ENCODE data around the gene MOB3A. TPM values are rescaled to one million over a fixed set of nuclear protein-coding genes. Genes with fewer than 3 reads are reported as not detected.

The MOB3A gene
- total and polyA plus RNA-seq, 2 experiments from 2014 or later, result 2.9 to 5.9 TPM

- H3K27ac Mint-ChIP-seq, result no peak overlapping the region
- Histone ChIP-seq H3K9me2 (ENCODE audit: insufficient read depth) (no peaks in the 10 kb centered on the region), H4K20me1 (replicated peaks; ENCODE audit: insufficient read depth) (no peaks in the 10 kb centered on the region), H2AFZ (no peak overlapping the region), H3K27ac (ENCODE audit: low read depth) (no peak overlapping the region), H3F3A (replicated peaks; ENCODE audit: low read depth) (no peaks in the 10 kb centered on the region), H3K27me3 (ENCODE audit: insufficient read depth) (no peaks in the 10 kb centered on the region), H3K4me1 (ENCODE audit: insufficient read depth) (no peaks in the 10 kb centered on the region), H3K79me2 (replicated peaks; ENCODE audit: insufficient read depth) (no peaks in the 10 kb centered on the region), H3K36me3 (ENCODE audit: insufficient read depth) (no peaks in the 10 kb centered on the region; the same call in 1 of the 2 replicates), H3K4me2 (no peak overlapping the region), H3K4me3 (no peak overlapping the region)
- H3K36me3 Mint-ChIP-seq (ENCODE audit: low read depth), result no peaks in the 10 kb centered on the region
- no peaks in the 10 kb centered on the region for H3K4me1 Mint-ChIP-seq
- TF ChIP-seq NANOG (IDR thresholded peaks at IDR 0.05; ENCODE audit: borderline replicate concordance), result no peak
- no peak for TF ChIP-seq ZNF331 (CRISPR knock-in tag; IDR thresholded peaks at IDR 0.05; ENCODE audit: low read depth)
- TF ChIP-seq EZH2 (IDR thresholded peaks at IDR 0.05; ENCODE audit: low read depth, unreplicated experiment), result no peak
- TF ChIP-seq ZNF114 (CRISPR knock-in tag; IDR thresholded peaks at IDR 0.05), result no peak
- TF ChIP-seq ZNF462 (CRISPR knock-in tag; IDR thresholded peaks at IDR 0.05), result no peak
- no peaks in the 10 kb centered on the region for H3K9me3 Mint-ChIP-seq
- ATAC-seq (no peak), DNase-seq (ENCODE audit: low spot score) (no peak)
- H3K27me3 Mint-ChIP-seq (ENCODE audit: insufficient read depth, low read depth, poor library complexity), result peaks cover 4% of the 10 kb centered on the region
- H3K4me3 Mint-ChIP-seq, result no peak overlapping the region
Measured at GRCh38 chr19:2079076-2079864, 16.9 kb downstream of the MOB3A start.
